Measurements from ENCODE around the gene NUDT2. TPM values are rescaled to one million over a fixed set of nuclear protein-coding genes. Genes with fewer than 3 reads are reported as not detected.
"Not testable (repeated sequence)": the region's sequence is repeated elsewhere in the genome, so short reads cannot be mapped to it uniquely, and the experiment has no call there.

The NUDT2 gene
- total RNA-seq, 4 donors from 2014 or later = 1.4 to 31.0 (median 9.7) TPM

DNA sequence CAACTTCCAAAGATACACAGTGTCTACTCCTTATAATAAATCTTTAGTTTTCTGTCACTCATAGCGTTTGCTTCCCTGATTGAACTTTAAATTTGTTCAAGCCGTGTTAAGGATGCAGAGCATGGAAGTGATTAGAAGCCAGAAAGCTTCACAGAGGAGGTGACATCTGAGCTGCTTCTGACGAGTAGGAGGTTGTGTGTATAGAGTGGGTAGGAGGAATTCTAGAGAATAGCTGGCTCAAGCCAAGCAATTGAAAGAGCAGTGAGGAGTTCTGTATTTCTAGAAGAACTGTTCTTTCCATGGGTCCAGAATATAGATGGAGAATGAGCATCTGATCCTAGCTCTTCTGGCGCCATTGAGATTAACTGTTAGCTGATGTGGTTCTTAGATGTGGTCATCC lies 6.0 kb downstream of the NUDT2 start:
- TF ChIP-seq EP300 (IDR thresholded peaks at IDR 0.05; ENCODE audit: low read depth) (no peak), POLR2AphosphoS5 (IDR thresholded peaks at IDR 0.05) (no peak), POLR2A (IDR thresholded peaks at IDR 0.05) (no peak), CTCF (IDR thresholded peaks at IDR 0.05) (no peak)
- H3K36me3 ChIP-seq = peaks cover 0 to 12% (median 5%) of the 10 kb centered on the region in 4 donors
- intact Hi-C loops (cut with DNase I; ENCODE audit: low total_unique reads) (loop anchor here (10.0 kb wide), 1 partner anchor 259 kb away; no protein-coding TSS in a partner anchor), in situ Hi-C loops (cut with MboI; ENCODE audit: low pct_ligation_motif_present in 1 of 4, low pct_unique_long_range_greater_than_20kb in 1 of 4, low sequenced_read_pairs in 3 of 4) (loop anchor here in 1 of 4 donors (10.0 kb wide), 1 partner anchor 49 kb away; no protein-coding TSS in a partner anchor)
- no peaks in the 10 kb centered on the region for H3K27me3 ChIP-seq
- H3K9me3 ChIP-seq = no peaks in the 10 kb centered on the region
- H3K4me1 ChIP-seq = peaks cover 3 to 11% (median 5%) of the 10 kb centered on the region in 4 donors
- no peak overlapping the region for H3K4me3 ChIP-seq
- DNase-seq = no peak
- 78 to 92% methylated on average over 3 to 4 of the region's 4 CpGs for WGBS, 2 donors (ENCODE audit: low coverage in 1 of 2)
- H3K27ac ChIP-seq = no peak overlapping the region

GRCh38 chr9:34337403-34337802 lies 8.0 kb downstream of the NUDT2 start:
- peaks cover 0 to 12% (median 5%) of the 10 kb centered on the region in 4 donors for H3K36me3 ChIP-seq
- peaks cover 2 to 14% (median 3%) of the 10 kb centered on the region in 4 donors for H3K4me1 ChIP-seq
- 93 to 100% methylated on average over 1 to 2 of the region's 2 CpGs for WGBS, 2 donors (ENCODE audit: low coverage in 1 of 2)
- no peak for DNase-seq
- no peak overlapping the region for H3K4me3 ChIP-seq
- in situ Hi-C loops (cut with MboI; ENCODE audit: low pct_ligation_motif_present in 1 of 4, low pct_unique_long_range_greater_than_20kb in 1 of 4, low sequenced_read_pairs in 3 of 4) (loop anchor here in 1 of 4 donors (10.0 kb wide), 1 partner anchor 47 kb away; no protein-coding TSS in a partner anchor), intact Hi-C loops (cut with DNase I; ENCODE audit: low total_unique reads) (loop anchor here (10.0 kb wide), 1 partner anchor 257 kb away; no protein-coding TSS in a partner anchor)
- no peaks in the 10 kb centered on the region for H3K9me3 ChIP-seq
- no peak overlapping the region for H3K27ac ChIP-seq
- no peaks in the 10 kb centered on the region for H3K27me3 ChIP-seq
- TF ChIP-seq POLR2AphosphoS5 (IDR thresholded peaks at IDR 0.05) (no peak), POLR2A (IDR thresholded peaks at IDR 0.05) (no peak), EP300 (IDR thresholded peaks at IDR 0.05; ENCODE audit: low read depth) (no peak), CTCF (IDR thresholded peaks at IDR 0.05) (no peak)

- not testable (repeated sequence) for H3K4me3 ChIP-seq, H3K27me3 ChIP-seq, H3K9me3 ChIP-seq, DNase-seq
- peak overlapping the region in 1 of 4 donors; percentile 22 for H3K27ac ChIP-seq
- intact Hi-C loops (cut with DNase I; ENCODE audit: low total_unique reads) = loop anchor here (10.0 kb wide), 1 partner anchor 257 kb away; no protein-coding TSS in a partner anchor
- in situ Hi-C loops (cut with MboI; ENCODE audit: low pct_ligation_motif_present in 1 of 4, low pct_unique_long_range_greater_than_20kb in 1 of 4, low sequenced_read_pairs in 3 of 4) = loop anchor here in 1 of 4 donors (10.0 kb wide), 1 partner anchor 47 kb away; no protein-coding TSS in a partner anchor
- H3K36me3 ChIP-seq = peaks cover 0 to 12% (median 5%) of the 10 kb centered on the region in 4 donors
- H3K4me1 ChIP-seq = peaks cover 3 to 21% (median 8%) of the 10 kb centered on the region in 4 donors
Measured at GRCh38 chr9:34338079-34338478, 8.7 kb downstream of the NUDT2 start.

DNA sequence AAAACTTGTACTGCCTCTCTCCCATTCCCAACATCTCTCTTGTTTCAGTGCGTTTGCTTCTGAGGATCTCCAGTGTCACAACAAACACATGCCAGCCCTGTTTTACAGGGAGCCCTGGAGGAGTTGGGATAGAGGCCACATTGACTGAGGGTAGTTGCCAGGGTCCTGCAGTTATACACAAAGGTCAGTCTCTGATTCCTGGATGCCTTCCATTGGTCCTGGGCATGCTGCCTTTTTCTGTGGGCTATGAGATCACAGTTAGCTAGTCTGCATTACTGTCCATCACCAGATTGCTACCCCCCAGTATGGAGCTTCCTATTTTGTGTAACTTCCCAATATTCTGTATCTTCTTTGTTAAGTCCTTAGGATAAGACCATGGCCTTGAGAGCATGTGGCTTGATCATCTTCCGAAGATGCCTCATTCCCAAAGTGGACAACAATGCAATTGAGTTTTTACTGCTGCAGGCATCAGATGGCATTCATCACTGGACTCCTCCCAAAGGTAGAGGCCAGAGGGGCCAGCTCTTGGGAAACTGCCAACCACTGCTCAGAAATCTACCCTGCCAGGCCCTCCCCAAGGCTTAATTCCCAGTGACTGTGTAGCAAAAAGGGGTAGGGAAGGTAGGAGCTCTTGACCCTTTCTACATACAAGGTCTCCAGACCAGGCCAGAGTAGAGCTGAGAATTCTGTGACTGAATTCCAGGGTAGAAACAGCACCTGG lies 9.5 kb downstream of the NUDT2 start:
- no peak overlapping the region for H3K4me3 ChIP-seq
- H3K9me3 ChIP-seq = no peaks in the 10 kb centered on the region
- TF ChIP-seq CTCF (IDR thresholded peaks at IDR 0.05) = no peak
- no peak for TF ChIP-seq EP300 (IDR thresholded peaks at IDR 0.05; ENCODE audit: low read depth)
- no peak for TF ChIP-seq POLR2AphosphoS5 (IDR thresholded peaks at IDR 0.05)
- TF ChIP-seq POLR2A (IDR thresholded peaks at IDR 0.05) = no peak
- in situ Hi-C loops (cut with MboI; ENCODE audit: low pct_ligation_motif_present in 1 of 4, low pct_unique_long_range_greater_than_20kb in 1 of 4, low sequenced_read_pairs in 3 of 4) = loop anchor here in 1 of 4 donors (10.0 kb wide), 1 partner anchor 46 kb away; no protein-coding TSS in a partner anchor
- peak overlapping the region in 1 of 4 donors; percentile 22 for H3K27ac ChIP-seq
- 81% methylated on average over 2 of the region's 2 CpGs; no CpG with 5 or more reads in 1 of the 2 donors for WGBS, 2 donors (ENCODE audit: low coverage in 1 of 2)
- H3K27me3 ChIP-seq = no peaks in the 10 kb centered on the region
- H3K36me3 ChIP-seq = peaks cover 0 to 13% (median 6%) of the 10 kb centered on the region in 4 donors
- no peak for DNase-seq
- intact Hi-C loops (cut with DNase I; ENCODE audit: low total_unique reads) = loop anchor here (10.0 kb wide), 1 partner anchor 256 kb away; no protein-coding TSS in a partner anchor
- H3K4me1 ChIP-seq = peaks cover 3 to 28% (median 11%) of the 10 kb centered on the region in 4 donors

All from transverse colon (tissue), 4 donors.